MCF 10A (cell line): Measurements from ENCODE around the gene ZFAND3. TPM values are rescaled to one million over a fixed set of nuclear protein-coding genes. Genes with fewer than 3 reads are reported as not detected.

ENCODE experiments used
- BruUV-seq: library from RNA; stranded (reverse); fragments of 400-500 nt; replicated peaks from 2 replicates; lab custom pipeline; 2021; lab: Mats Ljungman, UMichigan
- CTCF ChIA-PET: fragments of 300-600 bp; sonication (Branson Sonifier 250); formaldehyde crosslinking; extraction: SDS; loops from one replicate; lab custom pipeline; 2021; ENCODE audit warnings: antibody characterized with exemption, inconsistent platforms; lab: Yijun Ruan, JAX
- POLR2A ChIA-PET: fragments of 300-600, 350-650 bp; sonication (Branson Sonifier 250); formaldehyde crosslinking; extraction: SDS; loops from one replicate; lab custom pipeline; 2020; ENCODE audit warnings: antibody characterized with exemption, inconsistent platforms; lab: Yijun Ruan, JAX
- DNase-seq: peaks from one replicate; pipeline ENCODE4 v3.0.0-alpha.2; 2018; ENCODE audit not compliant: unreplicated experiment
- H3K27ac Mint-ChIP-seq: one replicate; pipeline ENCODE4 v1.8.0; 2022; ENCODE audit warnings: mild to moderate bottlenecking, low read depth, mixed read lengths; ENCODE audit not compliant: unreplicated experiment
- H3K27me3 Mint-ChIP-seq: one replicate; pipeline ENCODE4 v1.8.0; 2022; ENCODE audit warnings: mixed read lengths; ENCODE audit not compliant: insufficient read depth, unreplicated experiment
- H3K36me3 Mint-ChIP-seq: one replicate; pipeline ENCODE4 v1.8.0; 2022; ENCODE audit warnings: mild to moderate bottlenecking, moderate library complexity, mixed read lengths; ENCODE audit not compliant: insufficient read depth, unreplicated experiment
- H3K4me1 Mint-ChIP-seq: one replicate; pipeline ENCODE4 v1.8.0; 2022; ENCODE audit warnings: mixed read lengths; ENCODE audit not compliant: insufficient read depth, unreplicated experiment
- H3K4me3 Mint-ChIP-seq: one replicate; pipeline ENCODE4 v1.8.0; 2022; ENCODE audit warnings: mild to moderate bottlenecking, moderate library complexity, mixed read lengths; ENCODE audit not compliant: unreplicated experiment
- H3K9me3 Mint-ChIP-seq: one replicate; pipeline ENCODE4 v1.8.0; 2022; ENCODE audit warnings: mixed read lengths; ENCODE audit not compliant: unreplicated experiment
- CTCF ChIP-seq: fragments of 200-600 bp; IDR thresholded peaks from one replicate; pipeline ENCODE4 v1.8.0; 2022; ENCODE audit warnings: antibody characterized with exemption, mild to moderate bottlenecking; ENCODE audit not compliant: unreplicated experiment
- intact Hi-C: fragments of 100-400 bp; cut with micrococcal nuclease; formaldehyde crosslinking; loops from 2 replicates; pipeline ENCODE4 v1.14.1; 2022
- total RNA-seq: library from RNA; stranded (reverse); gene quantifications from 2 replicates; pipeline ENCODE4 v1.2.3, GENCODE V29; 2022

ZFAND3 gene
- total RNA-seq, 1 experiment from 2014 or later = 100 TPM

GRCh38 chr6:38177882-38178583 lies 358.5 kb downstream of the ZFAND3 start:
- peaks cover 7% of the 10 kb centered on the region for H3K4me1 Mint-ChIP-seq
- CTCF ChIA-PET = interaction anchor here (1.1 to 1.3 kb wide), 3 partner anchors 31 to 316 kb away, joined by 3 to 4 read pairs (median 3); no protein-coding TSS in a partner anchor
- POLR2A ChIA-PET = interaction anchor here (0.6 kb wide), 1 partner anchor 800 kb away, joined by 3 read pairs; no protein-coding TSS in a partner anchor
- H3K27me3 Mint-ChIP-seq = no peaks in the 10 kb centered on the region
- H3K4me3 Mint-ChIP-seq = no peak overlapping the region
- TF ChIP-seq CTCF = no peak
- intact Hi-C loops = no loop called here
- peaks cover 11% of the 10 kb centered on the region for H3K36me3 Mint-ChIP-seq
- no peaks in the 10 kb centered on the region for H3K9me3 Mint-ChIP-seq
- no TSS peak for BruUV-seq
- no peak for DNase-seq
- no peak overlapping the region for H3K27ac Mint-ChIP-seq

- intact Hi-C loops = no loop called here
- POLR2A ChIA-PET = interaction anchor here (0.6 kb wide), 1 partner anchor 800 kb away, joined by 3 read pairs; no protein-coding TSS in a partner anchor
- H3K27ac Mint-ChIP-seq = no peak overlapping the region
- H3K4me1 Mint-ChIP-seq = peaks cover 7% of the 10 kb centered on the region
- no peaks in the 10 kb centered on the region for H3K27me3 Mint-ChIP-seq
- peaks cover 11% of the 10 kb centered on the region for H3K36me3 Mint-ChIP-seq
- H3K4me3 Mint-ChIP-seq = no peak overlapping the region
- no peaks in the 10 kb centered on the region for H3K9me3 Mint-ChIP-seq
- DNase-seq = no peak
- no TSS peak for BruUV-seq
- no peak for TF ChIP-seq CTCF
- CTCF ChIA-PET = interaction anchor here (1.1 kb wide), 1 partner anchor 315 kb away, joined by 3 read pairs; no protein-coding TSS in a partner anchor
These were observed 359.0 kb downstream of the ZFAND3 start for GRCh38 chr6:38178584-38178886.

GRCh38 chr6:38179300-38179699 lies 359.8 kb downstream of the ZFAND3 start:
- BruUV-seq = no TSS peak
- Mint-ChIP-seq H3K27ac (no peak overlapping the region), H3K27me3 (no peaks in the 10 kb centered on the region), H3K36me3 (peaks cover 4% of the 10 kb centered on the region), H3K4me3 (no peak overlapping the region), H3K9me3 (no peaks in the 10 kb centered on the region), H3K4me1 (peaks cover 7% of the 10 kb centered on the region)
- TF ChIP-seq CTCF = no peak
- ChIA-PET CTCF (no interaction called here), POLR2A (no interaction called here)
- no peak for DNase-seq
- intact Hi-C loops = no loop called here

- BruUV-seq = no TSS peak
- no peak overlapping the region for H3K4me3 Mint-ChIP-seq
- no peak for DNase-seq
- ChIA-PET CTCF (interaction anchor here (0.5 to 0.6 kb wide), 2 partner anchors 24 to 176 kb away, joined by 3 to 8 read pairs; no protein-coding TSS in a partner anchor), POLR2A (interaction anchor here (0.7 kb wide), 1 partner anchor 34 kb away, joined by 3 read pairs; no protein-coding TSS in a partner anchor)
- TF ChIP-seq CTCF = no peak
- no peaks in the 10 kb centered on the region for H3K27me3 Mint-ChIP-seq
- peaks cover 7% of the 10 kb centered on the region for H3K4me1 Mint-ChIP-seq
- no peak overlapping the region for H3K27ac Mint-ChIP-seq
- H3K9me3 Mint-ChIP-seq = no peaks in the 10 kb centered on the region
- intact Hi-C loops = loop anchor here (2.0 kb wide), 1 partner anchor 315 kb away; no protein-coding TSS in a partner anchor
- H3K36me3 Mint-ChIP-seq = no peaks in the 10 kb centered on the region
These were observed 360.4 kb downstream of the ZFAND3 start for GRCh38 chr6:38179794-38180430.
